GM12872 (cell line): ENCODE results near the gene RASSF1.

ENCODE experiments used
- TF ChIP-seq, protein P1 (sequence below): IDR thresholded peaks from 3 replicates; pipeline ENCODE4 v1.5.1; 2011; ENCODE audit warnings: low read depth, mild to moderate bottlenecking, low read length, moderate library complexity; ENCODE audit not compliant: insufficient read depth

RASSF1 gene

DNA sequence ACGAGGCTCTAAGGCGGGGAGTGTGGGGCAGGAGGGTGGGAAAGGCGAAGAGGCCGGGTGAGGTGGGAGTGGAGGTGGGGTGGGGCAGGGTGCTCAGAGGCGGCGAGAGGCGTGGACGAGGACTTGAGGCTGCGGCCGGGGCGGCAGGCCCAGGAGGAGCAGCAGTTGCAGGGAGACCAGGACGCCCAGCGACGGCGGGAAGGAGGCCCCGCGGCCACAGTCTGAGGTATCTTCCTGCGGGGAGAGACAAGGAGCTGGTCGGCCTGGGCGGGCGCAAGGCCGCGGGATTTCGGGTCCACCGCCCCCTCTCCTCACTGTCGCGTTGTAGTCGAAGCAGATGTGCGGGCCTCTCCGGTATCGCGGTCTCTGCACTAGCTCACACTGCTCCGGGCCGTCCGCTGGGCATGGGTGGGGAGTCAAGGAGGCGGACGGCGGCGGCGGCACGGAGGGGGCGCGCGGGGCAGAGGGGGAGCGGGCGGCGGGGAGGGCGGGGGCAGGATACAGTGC is 24.0 kb upstream of the RASSF1 start:
- TF ChIP-seq, protein P1, sequence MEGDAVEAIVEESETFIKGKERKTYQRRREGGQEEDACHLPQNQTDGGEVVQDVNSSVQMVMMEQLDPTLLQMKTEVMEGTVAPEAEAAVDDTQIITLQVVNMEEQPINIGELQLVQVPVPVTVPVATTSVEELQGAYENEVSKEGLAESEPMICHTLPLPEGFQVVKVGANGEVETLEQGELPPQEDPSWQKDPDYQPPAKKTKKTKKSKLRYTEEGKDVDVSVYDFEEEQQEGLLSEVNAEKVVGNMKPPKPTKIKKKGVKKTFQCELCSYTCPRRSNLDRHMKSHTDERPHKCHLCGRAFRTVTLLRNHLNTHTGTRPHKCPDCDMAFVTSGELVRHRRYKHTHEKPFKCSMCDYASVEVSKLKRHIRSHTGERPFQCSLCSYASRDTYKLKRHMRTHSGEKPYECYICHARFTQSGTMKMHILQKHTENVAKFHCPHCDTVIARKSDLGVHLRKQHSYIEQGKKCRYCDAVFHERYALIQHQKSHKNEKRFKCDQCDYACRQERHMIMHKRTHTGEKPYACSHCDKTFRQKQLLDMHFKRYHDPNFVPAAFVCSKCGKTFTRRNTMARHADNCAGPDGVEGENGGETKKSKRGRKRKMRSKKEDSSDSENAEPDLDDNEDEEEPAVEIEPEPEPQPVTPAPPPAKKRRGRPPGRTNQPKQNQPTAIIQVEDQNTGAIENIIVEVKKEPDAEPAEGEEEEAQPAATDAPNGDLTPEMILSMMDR = no peak

- TF ChIP-seq, protein P1 = no peak
Measured at GRCh38 chr3:50359760-50360110, 19.1 kb upstream of the RASSF1 start.

DNA sequence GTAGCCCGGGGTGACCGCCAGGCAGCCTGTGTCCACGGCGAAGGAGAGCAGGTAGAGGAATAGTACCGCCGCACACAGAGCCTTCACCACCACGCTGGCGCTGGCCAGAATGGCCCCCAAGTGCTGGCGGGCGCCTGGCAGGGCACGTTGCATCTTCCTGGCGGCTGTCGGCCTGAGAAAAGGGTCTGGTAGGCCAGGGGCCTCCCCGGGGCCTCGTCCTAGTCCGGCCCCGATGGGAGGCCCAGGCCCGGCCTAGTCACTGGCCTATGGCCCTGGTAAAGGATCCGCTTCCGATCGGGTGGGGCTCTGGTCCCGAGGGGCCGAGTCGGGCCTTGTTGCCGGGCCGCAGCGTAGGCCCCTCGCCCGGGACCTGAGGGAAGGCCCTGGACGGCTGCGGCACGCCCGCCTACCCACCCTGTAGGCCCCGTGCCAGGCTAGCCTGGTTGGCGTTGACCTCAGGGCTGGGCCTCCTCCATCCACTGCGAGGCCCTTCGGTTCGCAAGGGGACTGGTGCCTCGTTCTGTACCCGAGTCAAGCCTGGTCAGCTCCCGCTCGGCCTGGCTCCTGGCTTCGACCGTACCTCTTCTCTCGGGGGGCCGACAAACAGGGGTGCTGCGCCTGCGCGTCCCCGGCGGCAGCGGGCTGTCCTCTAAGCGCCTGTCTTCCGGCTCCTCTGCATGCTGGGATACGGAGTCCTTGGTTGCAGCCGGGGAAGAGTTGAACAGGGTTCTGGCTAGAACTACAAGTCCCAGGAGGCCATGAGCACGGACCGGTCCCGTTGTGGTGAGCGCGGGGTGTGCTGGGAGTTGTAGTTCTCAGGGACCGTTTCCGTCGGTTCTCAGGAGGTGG is 18.5 kb upstream of the RASSF1 start, which contains the start of gene TMEM115:
TSS of gene TMEM115 (minus strand) at position 611 of the 849 bp plus-strand sequence. CDS start at position 153, 458 bp downstream.
- TF ChIP-seq, protein P1 = no peak

- TF ChIP-seq, protein P1 = no peak
Measured at GRCh38 chr3:50358355-50358910, 17.8 kb upstream of the RASSF1 start.

DNA sequence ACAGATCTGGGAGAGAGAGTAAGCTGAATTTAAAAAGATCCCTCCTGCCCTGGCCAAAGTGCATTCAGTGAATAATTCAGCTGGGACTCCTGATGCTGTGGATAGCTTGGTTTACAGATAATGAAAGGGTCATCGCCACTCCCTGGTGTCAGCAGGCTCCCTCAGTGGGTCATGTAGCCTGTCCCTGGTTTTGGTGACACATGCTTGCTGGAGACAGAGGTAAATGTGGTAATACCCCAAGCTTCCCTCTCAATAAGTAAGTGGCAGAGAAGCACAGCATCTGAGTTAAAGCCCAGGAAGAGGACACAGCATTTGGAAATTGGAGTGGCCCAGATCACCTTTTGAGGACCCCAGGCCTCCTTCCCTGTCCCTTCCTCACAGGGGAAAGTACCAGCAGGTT is 16.8 kb upstream of the RASSF1 start:
- TF ChIP-seq, protein P1 = no peak

- TF ChIP-seq, protein P1 = no peak
Measured at GRCh38 chr3:50356553-50356952, 15.9 kb upstream of the RASSF1 start.

DNA sequence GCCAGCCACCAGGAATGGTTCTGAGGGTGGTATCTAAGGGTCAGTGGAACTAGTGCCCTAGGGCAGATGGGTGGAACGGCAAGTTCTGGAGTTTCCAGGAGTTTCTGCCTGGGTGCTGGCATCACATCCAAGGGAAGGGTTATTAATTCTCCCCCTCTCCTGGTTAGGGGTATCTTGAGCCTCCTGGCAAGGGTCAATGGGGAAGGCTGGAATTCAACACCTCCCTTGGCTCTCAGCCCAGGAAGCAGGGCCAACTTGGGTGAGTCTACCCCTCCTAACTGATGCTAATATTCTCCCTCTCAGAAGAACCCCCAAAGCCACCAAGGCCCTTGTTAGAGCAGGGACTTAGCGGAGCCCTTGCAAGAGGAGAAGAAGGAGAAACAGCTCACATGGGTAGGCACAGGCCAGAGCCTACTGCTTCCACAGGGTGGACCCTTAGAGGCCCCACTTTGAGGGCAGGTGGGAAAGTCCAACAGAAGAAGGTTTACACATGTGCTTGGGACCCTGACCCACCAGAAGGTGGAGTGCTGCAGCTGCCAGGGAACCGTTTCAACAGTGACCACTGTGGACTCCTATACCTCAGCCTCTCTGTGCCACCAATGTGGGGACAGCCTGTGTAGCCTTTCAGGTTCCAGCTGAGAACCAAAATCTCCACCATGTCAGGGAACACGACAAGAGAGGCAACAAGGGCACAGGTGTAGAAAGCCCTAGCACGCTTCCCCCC is 15.4 kb upstream of the RASSF1 start:
- TF ChIP-seq, protein P1 = no peak
